ENCODE data around the gene MOK.
A peak's percentile ranks its signal among the peaks of the same experiment; 100 is the strongest.

The MOK gene

DNA sequence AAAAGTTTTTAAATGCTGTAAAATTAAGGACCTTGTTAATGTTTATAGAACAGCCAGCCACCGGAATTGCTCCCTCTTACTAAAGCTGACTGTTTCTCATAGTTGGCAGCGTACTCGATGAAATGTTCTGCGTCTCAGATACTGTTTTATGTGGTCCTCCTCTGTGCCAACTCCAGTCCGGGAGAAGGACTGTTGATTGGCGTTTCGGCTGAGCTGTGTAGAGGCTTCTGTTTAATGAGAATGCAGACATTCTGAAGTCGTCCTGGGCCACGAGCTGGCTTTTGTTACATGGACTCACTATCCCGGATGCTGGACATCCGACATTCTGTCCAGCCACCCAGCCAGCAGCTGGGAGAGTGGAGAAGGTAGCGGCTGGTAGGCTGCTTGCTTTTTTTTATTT, 89.9 kb downstream of the MOK start:
- peak in 8 of 10 donors; percentile 41 to 92 (median 60) for DNase-seq
- intact Hi-C loops (cut with DNase I) = loop anchor here (5.0 kb wide), 1 partner anchor 73 kb away; no protein-coding TSS in a partner anchor

GRCh38 chr14:102213984-102214658, 90.8 kb downstream of the MOK start:
- intact Hi-C loops (cut with DNase I) = no loop called here
- peak in 1 of 10 donors; percentile 81 for DNase-seq

DNA sequence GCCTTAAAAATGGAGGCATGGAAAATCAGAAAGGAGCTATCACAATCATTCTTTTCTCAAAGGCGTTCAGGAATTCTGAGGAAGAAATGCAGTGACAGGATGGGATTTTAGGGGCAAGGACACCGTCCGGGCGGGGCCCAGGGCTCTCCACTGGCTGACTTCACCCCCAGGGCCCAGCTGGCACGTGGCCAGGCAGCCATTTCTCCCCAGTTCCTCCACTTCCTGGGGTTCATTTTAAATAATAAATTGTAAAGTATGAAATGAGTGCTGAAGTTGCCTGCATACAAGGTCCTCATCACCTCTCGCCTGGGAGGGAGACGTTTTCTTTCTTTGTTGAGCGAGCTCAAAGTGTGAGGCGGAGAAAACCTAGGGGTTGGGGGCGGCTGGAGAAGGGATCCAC, 91.5 kb downstream of the MOK start:
- peak in 2 of 10 donors; percentile 29 to 69 for DNase-seq
- intact Hi-C loops (cut with DNase I) = no loop called here

DNA sequence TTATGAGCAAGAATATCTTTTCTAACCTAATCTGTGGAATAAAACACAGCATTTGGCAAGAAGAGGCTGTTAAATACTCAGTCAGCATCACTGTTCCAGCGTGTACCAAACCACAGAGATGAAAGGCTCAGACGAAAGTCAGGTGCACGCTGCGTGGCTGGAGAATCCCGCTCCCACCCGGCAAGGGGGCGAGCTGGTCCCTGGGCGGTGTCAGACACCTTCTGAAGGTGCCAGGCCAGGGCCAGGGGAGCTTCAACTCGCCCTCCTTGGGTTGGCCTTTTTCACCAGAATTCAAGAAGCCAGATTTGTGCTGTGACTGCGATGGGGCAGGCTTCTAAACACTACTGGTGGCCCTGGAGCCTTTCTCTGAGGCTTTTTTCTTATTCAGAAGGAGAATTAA, 92.1 kb downstream of the MOK start:
- peak in 2 of 10 donors; percentile 72 to 73 for DNase-seq
- intact Hi-C loops (cut with DNase I) = no loop called here

- DNase-seq = peak in 2 of 10 donors; percentile 47 to 77
- intact Hi-C loops (cut with DNase I) = no loop called here
Observed at GRCh38 chr14:102212356-102212755, 92.6 kb downstream of the MOK start.

GRCh38 chr14:102211240-102211639, 93.7 kb downstream of the MOK start:
- intact Hi-C loops (cut with DNase I) = no loop called here
- peak in 2 of 10 donors; percentile 38 to 45 for DNase-seq

- peak in 2 of 10 donors; percentile 48 to 60 for DNase-seq
- intact Hi-C loops (cut with DNase I) = no loop called here
Observed at GRCh38 chr14:102210421-102211042, 94.4 kb downstream of the MOK start.

- intact Hi-C loops (cut with DNase I) = loop anchor here (2.0 kb wide), 1 partner anchor 123 kb away; the partner anchor contains the start of gene HSP90AA1
- peak in 8 of 10 donors; percentile 57 to 96 (median 74) for DNase-seq
Observed at GRCh38 chr14:102209224-102209966, 95.6 kb downstream of the MOK start.

DNA sequence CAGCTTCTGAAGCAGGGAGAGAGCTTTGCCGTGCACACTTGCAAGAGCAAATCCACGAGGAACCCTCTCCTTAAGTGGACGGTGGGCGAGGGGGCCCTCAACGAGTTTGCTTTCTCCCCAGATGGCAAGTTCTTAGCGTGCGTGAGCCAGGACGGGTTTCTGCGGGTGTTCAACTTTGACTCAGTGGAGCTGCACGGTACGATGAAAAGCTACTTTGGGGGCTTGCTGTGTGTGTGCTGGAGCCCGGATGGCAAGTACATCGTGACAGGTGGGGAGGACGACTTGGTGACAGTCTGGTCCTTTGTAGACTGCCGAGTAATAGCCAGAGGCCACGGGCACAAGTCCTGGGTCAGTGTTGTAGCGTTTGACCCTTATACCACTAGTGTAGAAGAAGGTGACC, 96.2 kb downstream of the MOK start:
- peak in 2 of 10 donors; percentile 35 to 54 for DNase-seq
- intact Hi-C loops (cut with DNase I) = loop anchor here (2.0 kb wide), 1 partner anchor 122 kb away; the partner anchor contains the start of gene HSP90AA1

DNA sequence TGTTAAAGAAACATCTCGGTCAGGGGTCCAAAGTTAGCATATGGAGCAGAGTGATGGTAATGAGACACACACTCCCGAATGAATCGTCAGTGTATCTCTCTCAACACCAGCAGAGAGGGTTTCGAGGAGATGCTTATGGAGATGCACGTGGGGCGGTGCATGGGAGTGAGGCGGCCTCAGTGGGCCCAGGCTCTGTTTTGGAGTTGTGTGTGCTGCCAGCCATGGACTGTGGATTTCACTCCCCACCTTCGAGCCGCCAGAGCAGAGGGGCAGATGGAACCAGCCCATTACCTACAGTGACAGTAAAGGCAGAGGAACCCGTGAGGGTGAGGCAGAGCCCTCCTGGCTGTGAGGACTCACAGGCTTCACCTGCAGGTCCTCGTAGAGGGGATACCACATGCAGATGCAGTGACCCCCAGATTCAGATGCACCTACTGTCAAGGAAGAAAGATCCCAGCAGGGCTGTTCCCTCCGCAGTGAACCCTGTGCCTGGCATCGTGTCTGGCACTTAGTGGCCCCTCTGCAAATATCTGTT, 97.1 kb downstream of the MOK start:
- intact Hi-C loops (cut with DNase I) = loop anchor here (2.0 kb wide), 1 partner anchor 121 kb away; the partner anchor contains the start of gene HSP90AA1
- DNase-seq = peak in 2 of 10 donors; percentile 47 to 54

GRCh38 chr14:102206918-102207317, 98.0 kb downstream of the MOK start:
- intact Hi-C loops (cut with DNase I) = no loop called here

GRCh38 chr14:102205560-102205959, 99.4 kb downstream of the MOK start:
- DNase-seq = peak in 3 of 10 donors; percentile 7 to 32 (median 14)
- intact Hi-C loops (cut with DNase I) = no loop called here

More at GRCh38 chr14:102206918-102207317, 98.0 kb downstream of the MOK start:
- peak in 3 of 10 donors; percentile 70 to 87 (median 81) for DNase-seq

- intact Hi-C loops (cut with DNase I) = no loop called here
- peak in 4 of 10 donors; percentile 49 to 87 (median 64) for DNase-seq
Observed at GRCh38 chr14:102203382-102203781, 101.6 kb downstream of the MOK start.

DNA sequence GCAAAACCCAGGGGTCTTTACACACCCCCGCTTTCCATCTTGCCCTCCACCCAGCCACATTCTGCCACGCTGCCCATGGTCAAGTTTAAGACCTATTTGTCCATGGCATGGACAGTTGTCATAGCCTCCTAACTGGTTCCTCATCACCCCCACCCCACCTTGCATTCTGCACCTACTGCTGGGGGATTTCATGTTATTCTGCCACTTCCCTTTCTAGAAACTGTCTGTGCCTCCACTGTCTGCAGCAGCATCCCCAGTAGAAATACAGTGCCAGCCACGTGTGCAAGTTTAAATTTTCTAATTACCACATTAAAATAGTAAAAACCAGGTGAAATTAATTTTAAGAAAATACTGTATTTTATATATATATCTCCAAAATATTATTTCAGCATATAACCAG, 102.0 kb downstream of the MOK start:
- intact Hi-C loops (cut with DNase I) = no loop called here
- DNase-seq = peak in 1 of 10 donors; percentile 12

DNA sequence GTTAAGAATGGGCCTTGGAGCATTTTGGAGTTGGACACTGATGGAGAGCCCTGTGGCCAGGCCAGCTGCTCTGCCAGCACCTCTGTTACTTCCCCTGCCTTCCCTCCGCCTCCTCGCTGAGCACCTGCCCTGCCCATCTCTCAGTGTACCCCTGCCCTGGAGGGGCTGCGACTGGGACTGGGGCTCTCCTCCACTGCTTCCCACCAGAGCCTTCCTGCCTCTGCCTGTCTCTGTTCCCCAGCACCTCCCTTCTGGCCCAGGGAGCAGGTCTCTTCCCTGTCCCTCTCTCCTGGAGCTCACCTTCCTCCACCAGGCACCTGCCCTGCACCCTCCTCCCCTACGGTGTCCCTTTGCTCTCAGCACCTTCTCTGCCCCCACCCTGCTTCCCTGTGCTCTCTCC, 103.2 kb downstream of the MOK start:
- DNase-seq = peak in 1 of 10 donors; percentile 15
- intact Hi-C loops (cut with DNase I) = no loop called here

- peak in 2 of 10 donors; percentile 22 to 55 for DNase-seq
- intact Hi-C loops (cut with DNase I) = no loop called here
Observed at GRCh38 chr14:102201353-102201738, 103.6 kb downstream of the MOK start.

GRCh38 chr14:102200690-102201352, 104.1 kb downstream of the MOK start:
- intact Hi-C loops (cut with DNase I) = no loop called here
- DNase-seq = peak in 1 of 10 donors; percentile 47

DNA sequence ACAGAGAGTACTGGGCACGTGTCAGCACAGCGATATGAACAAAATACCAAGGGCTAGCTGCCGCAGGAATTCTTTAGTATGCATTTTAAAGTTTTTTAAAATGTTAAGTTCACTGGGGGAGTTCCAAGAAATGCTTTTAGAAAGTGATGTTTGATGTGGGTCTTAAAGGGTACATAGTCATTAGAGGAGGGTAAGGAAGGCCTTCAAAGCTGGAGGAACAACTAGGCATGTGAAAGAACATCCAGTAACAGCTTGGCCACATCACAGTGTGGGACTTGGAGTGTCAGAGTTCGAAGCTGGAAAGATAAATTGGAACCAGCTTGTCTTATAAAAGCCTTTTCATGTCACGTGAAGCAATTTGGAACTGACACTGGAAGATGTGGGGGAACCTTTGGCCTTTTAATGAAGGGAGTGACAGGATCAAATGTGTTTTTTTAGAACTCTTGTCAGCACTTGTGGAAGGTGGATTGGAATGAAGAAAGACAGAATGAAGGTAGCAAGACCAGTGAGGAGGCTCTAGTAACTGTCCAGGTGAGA, 107.6 kb downstream of the MOK start:
- no peak for DNase-seq
- intact Hi-C loops (cut with DNase I) = no loop called here

DNA sequence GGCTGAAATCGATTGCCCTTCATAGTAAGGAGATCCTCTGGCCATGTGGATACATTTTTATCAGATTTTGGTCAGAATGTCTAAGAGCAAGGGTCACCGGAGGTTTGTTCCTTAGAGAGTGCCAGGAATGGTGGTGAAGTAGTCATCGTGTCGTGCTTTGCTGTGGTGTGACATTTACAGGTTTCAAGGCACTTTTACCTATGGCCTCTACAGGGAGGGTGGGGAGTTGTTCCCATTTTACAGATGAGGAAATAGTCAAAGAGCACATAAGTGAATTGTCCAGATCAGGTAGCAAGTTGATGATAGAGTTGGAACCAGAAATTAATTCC, 108.1 kb downstream of the MOK start:
- intact Hi-C loops (cut with DNase I) = no loop called here
- DNase-seq = no peak

All from posterior cingulate gyrus (tissue), 11 donors.